SW480 (cell line): ENCODE measurements around the gene LIMS2.

Experiments used
- DNase-seq: peaks from one replicate; pipeline ENCODE4 v3.0.0-alpha.2; 2016; ENCODE audit warnings: low spot score

Gene LIMS2

GRCh38 chr2:127634066-127634617 lies 41.2 kb downstream of the LIMS2 start:
- DNase-seq = no peak

GRCh38 chr2:127633556-127634065 lies 41.7 kb downstream of the LIMS2 start:
- no peak for DNase-seq

DNA sequence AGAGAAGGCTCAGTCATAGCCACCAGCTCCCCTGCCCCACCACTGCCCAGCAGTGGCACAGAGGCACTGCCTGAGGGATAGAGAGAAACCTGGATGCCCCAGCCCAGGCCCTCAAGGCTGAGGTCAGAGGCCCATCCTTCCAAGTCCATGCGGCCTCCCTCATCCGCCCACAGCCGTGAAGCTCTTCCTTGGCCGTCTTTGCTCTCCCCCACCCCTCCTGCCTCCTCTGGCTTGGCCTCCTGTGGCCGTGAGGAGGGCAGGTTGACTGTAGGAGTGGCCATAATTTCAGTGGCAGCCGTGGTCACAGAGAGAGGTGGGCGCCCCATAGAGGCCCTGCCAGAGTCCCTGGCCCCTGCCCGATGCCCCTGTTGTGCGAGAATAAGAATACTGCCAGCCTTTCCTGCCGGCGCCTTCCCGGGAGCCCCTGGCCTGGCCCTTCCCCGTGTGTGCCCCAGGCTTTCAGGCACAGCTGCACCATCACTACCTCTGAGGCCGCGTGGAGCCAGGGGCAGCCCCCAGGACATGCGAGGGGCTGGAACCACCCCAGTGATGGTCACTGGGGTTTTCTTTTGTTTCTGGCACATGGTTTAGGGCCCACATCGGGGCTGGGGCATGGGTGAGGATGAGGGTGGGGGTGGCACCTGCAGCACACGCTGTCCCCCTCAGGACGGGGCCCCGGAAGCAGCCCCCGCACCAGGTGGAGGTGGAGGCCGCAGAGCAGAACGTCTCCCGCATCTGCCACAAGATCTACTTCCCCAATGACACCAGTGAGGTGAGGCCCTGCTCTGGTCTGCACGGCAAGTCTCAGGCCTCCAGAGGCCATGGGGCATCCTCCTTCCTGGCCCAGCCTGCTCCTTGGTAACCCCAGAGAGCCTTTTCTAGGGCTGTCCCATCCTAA lies 42.5 kb downstream of the LIMS2 start:
- DNase-seq = no peak

DNA sequence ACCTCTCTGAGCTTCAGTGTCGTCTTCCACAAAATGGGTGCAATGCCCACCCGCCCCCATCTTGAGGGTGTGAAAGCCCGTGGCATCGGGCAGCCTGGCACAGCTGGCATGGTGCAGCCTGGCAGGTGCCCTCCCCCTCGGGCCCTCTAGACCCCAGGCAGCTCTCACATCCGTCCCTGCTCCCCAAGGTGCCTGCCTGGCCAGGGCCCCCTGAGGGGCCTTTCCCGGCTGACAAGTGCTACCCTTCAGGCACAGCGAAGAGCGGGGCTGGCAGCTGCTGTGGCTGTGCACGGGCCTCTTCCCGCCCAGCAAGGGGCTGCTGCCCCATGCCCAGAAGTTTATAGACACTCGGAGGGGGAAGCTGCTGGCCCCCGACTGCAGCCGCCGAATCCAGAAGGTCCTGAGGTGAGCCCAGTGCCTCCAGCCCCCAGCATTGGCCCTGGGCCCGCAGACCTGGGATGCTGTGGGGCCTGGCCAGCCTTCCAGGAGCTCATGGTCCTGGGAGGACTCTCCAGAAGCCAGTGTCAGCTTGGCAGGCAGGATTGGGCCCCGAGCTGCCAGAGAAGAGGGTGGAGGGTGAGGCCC lies 43.2 kb downstream of the LIMS2 start:
- DNase-seq = no peak

DNA sequence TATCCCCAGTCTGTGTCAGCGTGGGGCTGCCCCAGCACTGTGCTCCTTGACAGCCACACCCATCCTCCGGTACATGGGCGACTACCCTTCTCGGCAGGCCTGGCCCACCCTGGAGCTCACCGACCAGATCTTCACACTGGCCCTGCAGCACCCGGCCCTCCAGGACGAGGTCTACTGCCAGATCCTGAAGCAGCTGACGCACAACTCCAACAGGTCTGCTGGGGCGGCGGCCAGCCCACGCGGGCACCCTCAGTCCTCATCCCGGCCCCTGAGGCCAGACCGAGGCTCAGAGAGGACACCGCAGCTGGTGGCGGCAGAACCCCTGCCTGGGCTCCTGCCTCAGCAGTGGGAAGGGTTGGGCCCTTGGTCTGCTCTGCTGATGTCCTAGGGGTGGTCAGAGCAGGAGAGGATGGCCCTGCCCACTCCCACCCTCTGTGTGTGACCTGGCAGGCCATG lies 43.8 kb downstream of the LIMS2 start:
- DNase-seq = no peak

- DNase-seq = no peak
Measured at GRCh38 chr2:127630864-127631540, 44.3 kb downstream of the LIMS2 start.

DNA sequence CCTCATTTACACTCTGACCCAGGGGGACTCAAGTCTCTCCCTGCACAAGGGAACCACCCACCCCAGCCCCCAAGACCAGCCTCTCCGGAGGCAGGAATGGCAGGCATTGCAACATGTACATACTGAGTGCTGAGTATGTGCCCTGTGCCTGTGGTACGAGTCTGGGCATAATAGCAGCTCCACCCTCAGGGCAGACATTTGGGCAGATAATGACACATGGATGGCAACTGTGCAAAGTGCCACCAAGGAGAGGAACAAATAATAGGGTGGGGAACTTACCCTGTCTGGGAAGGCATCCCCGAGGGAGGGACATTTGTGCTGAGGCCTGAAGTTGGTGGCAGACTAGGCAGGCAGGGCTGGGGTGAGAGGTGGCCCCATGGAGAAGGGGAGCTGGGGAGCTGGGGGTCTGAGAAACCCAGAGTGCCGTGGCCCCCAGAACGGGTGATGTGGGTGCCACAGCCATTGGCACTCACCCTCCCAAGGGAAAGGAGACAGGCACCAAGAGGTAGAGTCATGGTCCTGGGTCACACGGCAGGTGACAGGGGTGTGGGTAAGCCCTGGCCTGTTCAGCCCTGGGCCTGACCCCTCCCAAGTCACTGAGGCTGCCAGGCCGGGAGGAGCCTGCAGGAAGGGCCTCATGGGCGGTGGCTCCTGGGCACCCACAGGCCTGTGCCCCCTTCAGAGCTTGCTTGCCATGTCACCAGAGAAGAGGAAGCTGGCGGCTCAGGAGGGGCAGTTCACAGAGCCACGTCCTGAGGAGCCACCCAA lies 45.0 kb downstream of the LIMS2 start:
- no peak for DNase-seq

DNA sequence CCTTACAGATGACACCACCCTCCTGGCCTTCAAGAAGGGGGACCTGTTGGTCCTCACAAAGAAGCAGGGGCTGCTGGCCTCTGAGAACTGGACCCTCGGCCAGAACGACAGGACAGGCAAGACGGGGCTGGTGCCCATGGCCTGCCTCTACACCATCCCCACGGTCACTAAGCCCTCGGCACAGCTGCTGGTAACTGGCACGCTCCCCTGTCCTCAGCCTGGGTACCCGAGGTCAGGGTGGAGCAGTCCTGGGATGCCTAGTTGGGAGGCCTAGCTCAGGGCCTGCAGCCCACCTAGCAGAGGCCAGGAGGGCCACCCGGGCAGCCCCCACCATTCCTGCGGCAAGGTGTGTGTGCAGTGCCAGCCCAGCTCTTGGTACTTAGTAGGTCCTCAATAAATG lies 45.7 kb downstream of the LIMS2 start:
- DNase-seq = no peak

GRCh38 chr2:127628767-127629614 lies 46.3 kb downstream of the LIMS2 start:
- no peak for DNase-seq

DNA sequence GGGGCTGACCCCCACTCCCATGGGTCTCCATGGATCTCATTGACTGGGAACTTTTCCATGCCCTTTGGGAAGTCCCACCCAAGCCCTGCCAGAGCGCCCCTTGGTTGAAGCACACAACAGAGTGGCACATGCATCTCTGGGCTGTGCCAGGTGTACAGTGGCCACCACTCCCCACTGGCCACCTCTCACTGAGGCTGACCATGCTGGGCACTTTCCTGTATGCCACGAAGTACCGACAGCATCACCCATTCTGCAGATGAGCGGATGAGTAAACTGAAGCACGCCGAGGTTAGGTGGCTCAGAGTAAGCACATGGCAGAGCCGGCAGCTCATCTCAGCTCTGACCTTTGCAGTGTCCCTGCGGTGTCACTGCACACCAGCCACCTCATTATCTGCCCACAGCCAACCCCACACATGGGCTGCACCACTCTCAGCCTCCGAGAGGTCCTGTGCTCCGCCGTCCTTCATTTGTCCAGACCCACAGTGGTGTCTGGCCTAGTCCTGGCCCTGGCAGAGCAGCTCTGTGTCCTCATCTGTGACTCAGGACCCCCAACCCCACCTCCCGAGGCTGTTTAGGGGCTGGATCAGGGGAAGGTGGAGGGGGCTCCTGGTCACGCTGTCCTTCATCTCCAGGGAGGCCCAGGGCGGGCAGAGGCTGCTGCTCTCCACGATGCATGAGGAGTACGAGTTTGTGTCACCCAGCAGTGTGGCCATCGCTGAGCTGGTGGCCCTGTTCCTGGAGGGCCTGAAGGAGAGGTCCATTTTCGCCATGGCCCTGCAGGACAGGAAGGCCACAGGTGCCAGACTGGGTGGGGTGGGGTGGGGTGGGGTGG lies 47.4 kb downstream of the LIMS2 start:
- no peak for DNase-seq

GRCh38 chr2:127626917-127627739 lies 48.2 kb downstream of the LIMS2 start:
- DNase-seq = no peak

DNA sequence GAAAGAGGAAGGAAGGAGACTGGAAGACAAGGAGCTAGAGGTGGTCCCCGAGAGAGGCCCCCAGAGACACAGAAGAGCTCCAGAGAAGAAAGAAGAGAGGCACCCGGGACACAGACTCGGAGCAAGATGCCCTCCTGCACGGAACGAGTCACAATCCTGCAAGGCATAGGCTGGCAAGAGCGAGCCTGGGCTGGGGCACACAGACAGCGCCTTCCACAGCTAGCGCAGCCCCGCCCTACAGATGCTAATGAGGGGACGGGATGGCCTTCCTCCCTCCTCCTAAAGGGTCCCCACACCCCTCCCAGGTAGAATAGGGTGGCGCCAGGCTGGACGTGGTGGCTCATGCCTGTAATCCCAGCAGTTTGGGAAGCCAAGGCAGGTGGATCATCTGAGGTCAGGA lies 49.2 kb downstream of the LIMS2 start:
- no peak for DNase-seq

DNA sequence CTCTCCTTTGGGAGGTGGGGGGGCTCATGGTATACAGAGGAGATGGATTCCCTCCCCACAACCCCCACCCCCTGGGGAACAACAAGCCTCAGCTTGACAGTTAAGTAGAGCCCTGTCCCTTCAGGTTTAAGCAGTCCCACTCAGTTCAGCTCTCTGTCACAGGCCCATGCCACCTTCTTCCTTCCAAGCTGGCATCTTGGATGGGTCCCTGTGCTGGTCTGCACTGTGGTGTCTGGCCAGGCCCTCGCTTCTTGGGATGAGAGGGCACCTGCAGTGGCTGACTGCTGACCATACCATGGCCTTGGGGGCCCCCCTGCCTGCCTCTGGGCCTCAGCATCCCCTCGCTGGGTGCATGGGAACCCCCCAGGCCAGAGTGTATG lies 49.8 kb downstream of the LIMS2 start:
- DNase-seq = no peak

DNA sequence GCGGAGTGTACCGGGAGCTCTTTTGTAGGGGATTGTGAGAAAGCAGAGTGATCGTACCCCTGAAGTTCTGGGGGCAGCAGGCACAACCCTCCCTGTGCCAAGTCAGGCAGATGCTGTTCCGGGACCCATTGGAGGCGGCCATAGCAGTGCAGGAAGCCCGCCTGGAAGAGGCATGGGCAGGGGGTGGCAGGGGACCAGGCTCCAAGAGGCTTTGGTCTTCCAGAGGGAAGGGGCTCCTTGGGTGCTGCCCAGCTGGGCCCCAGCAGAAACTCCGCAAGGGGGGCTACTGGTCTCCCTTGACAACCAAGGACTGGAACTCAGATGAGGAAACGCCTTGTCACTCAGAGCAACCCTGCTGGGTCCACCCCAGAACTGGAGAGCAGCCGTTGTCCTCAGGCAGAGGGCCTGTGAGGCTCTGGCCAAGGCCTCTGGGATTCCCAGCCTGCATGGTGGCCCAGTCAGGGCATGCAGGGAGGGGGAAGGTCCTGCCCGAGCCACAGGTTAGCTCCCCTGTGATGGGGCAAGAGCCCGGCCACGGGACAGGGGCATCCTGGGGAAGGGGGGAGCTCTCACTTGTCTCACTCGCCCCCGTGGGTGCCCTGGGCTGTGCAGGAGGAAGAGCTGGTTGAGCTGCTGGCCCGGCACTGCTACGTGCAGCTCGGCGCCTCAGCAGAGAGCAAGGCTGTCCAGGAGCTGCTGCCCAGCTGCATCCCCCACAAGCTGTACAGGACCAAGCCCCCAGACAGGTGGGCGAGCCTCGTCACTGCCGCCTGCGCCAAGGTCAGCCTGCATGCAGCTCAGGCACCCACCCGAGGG lies 50.4 kb downstream of the LIMS2 start:
- DNase-seq = no peak

GRCh38 chr2:127624320-127624755 lies 51.0 kb downstream of the LIMS2 start:
- DNase-seq = no peak

- DNase-seq = no peak
Measured at GRCh38 chr2:127623388-127624319, 51.7 kb downstream of the LIMS2 start.
